CD4-positive, alpha-beta T cell treated with Interleukin-10 for 1 hour (primary cell): ENCODE measurements around the gene ASPSCR1.

ENCODE experiments used
- DNase-seq: peaks from one replicate; pipeline ENCODE4 v3.0.0-alpha.2; 2020

Gene ASPSCR1

DNA sequence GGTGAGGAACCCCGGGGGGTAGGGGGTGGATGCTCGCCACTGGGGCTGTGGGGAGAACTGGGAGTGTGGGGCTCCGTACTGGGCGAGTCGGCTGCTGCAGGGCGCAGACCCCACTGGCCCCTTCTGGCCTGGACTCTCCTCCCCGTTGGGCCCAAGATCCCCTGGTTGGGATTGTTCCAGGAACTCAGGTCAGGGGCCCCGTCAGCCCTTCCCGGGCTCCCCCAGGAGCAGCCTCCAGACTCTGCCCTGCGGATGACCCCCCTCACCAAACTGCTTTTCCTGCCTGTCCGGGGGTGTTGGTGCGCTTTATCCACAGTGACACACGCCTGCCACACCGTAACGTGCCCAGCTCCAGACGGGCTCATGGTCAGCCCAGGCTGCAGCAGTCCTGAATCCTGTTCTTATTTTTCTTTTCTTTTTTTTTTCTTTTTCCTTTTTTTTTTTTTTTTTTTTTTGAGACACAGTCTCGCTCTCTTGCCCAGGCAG lies 24.2 kb downstream of the ASPSCR1 start:
- no peak for DNase-seq

- DNase-seq: no peak
These were observed 26.3 kb downstream of the ASPSCR1 start for GRCh38 chr17:82003411-82004381.

DNA sequence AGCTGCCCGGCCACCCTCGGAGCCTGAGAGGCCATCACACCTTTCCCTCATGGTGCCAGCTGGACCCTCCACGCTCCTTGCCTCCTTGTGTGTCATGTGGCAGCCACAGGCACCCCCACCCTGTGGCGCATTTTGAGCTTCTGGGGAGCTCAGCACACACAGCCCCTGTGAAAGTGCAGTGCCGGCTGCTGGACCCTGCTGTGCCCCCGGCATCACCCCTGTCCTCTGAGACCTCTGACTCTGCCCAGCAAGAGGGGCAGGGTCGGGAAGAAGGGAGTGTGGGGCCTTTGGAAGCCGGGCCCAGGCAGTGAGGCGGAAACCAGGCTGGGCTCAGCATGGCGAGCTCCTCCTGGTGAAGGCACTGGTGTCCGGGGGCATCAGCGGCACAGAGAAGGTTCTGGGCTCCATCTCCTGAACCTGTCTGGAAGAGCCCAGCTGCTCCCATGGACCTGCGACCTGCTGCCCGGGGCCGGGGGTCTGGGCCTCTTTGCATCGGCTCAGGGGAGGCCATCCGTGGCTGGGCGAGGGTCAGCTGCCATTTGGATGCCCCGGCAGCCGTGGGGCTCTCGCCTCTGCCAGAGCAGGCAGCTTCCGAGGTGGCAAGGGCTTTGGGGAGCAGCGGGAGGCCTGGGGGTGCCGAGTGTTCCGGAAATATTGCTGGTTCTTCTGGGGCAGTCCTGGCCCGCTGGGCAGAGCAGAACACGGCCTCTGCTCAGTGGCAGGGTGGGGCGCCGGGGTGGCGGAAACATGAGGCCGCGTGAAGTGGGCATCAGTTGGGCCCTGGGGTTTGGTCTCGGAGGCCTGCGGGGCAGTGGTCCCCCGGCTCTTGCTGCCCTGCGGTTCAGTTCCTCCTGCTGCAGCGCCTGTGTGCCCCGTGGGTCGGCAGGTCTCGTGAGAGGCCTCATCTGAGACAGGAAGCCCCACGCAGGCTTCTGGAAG lies 27.4 kb downstream of the ASPSCR1 start:
- no peak for DNase-seq

DNA sequence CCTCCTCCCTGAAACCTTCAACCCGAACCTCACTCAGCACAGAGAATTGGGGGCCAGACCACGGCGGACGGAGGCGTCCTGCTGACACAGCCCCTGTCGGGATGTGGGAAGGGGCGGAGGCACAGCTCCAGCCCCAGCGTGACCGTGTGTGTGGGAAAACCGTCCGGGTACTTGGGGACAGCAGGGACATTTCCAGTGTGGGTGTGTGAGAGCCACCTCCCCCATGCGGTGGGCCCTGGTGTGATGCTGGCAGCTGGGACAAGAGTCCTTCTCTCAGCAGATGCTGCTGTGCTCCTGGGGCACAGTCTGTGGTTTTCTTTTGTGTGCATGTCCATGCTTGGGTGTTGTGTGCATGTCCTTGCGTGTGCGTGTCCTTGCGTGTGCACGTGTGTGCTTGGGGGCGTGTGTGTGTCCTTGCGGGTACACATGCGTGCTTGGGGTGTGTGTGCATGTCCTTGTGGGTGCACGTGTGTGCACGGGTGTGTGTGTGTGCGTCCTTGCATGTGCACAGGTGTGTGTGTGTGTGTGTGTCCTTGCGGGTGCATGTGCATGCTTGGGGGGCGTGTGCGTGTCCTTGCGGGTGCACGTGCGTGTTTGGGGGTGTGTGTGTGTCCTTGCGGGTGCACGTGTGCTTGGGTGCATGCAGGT lies 28.4 kb downstream of the ASPSCR1 start:
- DNase-seq: no peak

DNA sequence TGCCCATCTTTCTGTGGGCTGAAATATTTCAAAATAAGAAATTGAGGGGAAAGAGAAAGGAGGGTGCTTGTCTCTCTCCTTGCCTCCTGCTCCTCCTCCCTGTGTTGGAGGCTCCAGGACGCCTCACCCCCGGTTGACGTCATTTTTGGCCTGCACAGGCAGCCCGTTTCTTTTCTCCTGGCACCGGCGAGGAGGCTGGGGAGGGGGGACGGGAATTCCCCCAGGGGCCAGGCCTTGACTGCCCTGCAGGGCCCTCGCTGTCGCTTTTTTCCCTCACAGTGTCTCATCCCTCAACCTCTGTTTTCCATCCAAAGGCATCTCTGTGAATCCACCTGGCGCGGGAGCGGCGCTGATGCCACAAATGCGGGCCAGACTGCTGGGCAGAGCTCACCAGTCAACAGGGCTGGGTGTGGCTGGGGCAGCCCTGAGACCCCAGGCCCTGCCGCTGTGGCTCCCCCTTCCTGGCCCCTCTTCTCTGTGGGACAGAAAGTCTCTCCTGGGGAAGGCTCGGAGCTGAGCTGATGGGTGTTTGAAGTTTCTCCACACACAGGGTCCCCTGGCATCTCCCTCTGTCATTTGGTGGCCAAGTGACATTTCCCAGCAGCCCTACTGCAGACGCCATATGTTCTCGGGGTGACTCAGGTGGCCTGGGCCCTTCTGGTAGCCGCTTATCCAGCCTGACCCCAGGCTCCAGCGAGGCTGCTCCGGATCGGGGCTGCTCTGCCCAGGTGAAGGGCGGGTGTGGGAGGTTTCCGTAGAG lies 29.2 kb downstream of the ASPSCR1 start:
- DNase-seq: no peak

GRCh38 chr17:82007228-82007494 lies 29.7 kb downstream of the ASPSCR1 start:
- DNase-seq: no peak

DNA sequence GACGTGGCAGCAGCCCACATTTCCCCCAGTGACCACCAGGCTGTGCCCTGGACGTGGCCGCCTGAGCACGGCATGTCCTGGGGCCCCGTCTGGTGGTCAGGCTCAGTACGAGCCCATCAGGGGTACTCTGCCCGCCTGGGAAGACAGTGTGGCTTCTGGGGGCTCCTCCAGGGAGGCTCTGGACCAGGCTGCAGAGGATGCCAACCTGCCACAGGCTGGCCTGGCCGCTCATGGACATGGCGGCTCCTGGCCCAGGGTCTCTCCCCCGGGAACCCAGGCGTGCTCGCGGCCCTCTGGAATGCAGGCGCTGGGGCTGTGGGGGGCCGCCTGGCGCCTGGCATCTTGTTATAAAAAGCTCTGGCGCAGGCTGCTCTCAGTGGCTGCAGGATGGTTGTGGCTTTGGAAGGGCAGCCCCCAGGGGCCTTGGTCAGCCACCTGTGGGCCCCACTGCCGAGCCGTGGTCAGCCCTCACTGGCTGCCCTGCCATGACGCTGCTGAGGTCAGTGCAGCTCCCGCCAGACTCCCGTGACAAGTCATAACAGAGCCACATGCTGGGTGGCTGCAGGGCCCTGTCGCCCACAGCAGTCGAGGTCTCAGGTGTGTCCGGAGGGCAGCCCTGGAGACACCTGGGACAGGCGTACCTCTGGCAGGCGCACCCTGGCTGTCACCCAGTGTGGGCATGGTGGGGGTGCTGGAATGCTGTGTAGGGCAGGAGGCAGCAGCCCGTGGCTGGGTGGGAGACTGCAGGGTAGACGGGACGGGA lies 30.2 kb downstream of the ASPSCR1 start:
- no peak for DNase-seq

- DNase-seq: no peak
These were observed 31.0 kb downstream of the ASPSCR1 start for GRCh38 chr17:82008258-82008940.

- DNase-seq: no peak
These were observed 31.5 kb downstream of the ASPSCR1 start for GRCh38 chr17:82008941-82009405.

DNA sequence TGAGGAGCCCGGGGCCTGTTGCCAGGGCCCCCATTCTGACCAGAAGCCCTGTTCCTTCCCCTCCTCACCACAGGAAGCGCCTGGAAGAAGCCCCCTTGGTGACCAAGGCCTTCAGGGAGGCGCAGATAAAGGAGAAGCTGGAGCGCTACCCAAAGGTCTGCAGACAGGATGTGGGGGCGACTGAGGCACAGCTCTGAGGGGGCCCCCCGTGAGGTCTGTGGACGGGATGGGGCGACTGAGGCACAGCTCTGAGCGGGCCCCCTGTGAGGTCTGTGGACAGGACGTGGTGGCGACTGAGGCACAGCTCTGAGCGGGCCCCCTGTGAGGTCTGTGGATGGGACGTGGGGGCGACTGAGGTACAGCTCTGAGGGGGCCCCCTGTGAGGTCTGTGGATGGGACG lies 32.0 kb downstream of the ASPSCR1 start:
- DNase-seq: no peak

DNA sequence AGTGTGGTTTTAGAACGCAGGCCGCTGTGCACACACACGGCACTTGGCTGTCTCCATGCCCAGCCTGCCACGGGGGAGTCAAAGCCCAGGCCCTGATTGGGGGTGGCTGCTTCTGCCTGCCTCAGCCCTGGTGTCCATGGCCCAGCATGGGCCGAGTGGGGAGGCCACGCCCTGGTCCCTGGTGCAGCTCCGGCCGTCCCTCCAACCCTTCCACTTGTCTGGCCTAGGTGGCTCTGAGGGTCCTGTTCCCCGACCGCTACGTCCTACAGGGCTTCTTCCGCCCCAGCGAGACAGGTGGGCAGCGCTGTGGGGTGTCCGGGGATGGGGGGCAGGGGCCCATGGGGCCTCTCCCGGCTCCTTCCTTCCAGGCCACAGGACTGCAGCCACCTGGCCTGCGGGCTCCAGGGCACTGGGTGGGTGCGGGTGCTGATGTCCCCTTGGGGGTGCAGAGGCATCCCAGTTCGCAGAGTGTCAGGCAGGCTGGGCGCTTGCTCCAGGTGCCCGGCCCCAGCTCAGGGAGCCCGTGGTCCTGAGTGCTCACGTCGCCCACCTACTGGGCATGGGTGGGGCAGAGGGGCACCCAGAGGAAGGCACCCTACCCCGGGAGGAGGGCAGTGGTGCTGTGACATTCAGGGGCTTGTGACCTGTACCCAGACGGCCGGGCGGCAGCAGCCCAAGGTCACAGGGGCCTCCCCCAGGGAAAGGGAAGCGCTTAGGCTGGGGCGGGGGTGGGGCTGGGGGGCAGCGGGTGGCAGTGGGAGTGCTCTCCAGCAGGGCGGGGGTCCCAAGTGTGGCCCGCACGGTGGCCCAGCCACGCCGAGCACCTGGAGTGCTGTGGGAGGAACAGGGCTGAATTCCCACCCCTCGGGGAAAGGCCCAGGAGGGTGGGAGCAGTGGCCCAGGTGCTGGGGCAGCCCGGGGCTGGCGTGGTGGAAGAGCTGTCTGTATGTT lies 33.4 kb downstream of the ASPSCR1 start:
- no peak for DNase-seq

GRCh38 chr17:82011617-82012187 lies 34.3 kb downstream of the ASPSCR1 start:
- DNase-seq: no peak

DNA sequence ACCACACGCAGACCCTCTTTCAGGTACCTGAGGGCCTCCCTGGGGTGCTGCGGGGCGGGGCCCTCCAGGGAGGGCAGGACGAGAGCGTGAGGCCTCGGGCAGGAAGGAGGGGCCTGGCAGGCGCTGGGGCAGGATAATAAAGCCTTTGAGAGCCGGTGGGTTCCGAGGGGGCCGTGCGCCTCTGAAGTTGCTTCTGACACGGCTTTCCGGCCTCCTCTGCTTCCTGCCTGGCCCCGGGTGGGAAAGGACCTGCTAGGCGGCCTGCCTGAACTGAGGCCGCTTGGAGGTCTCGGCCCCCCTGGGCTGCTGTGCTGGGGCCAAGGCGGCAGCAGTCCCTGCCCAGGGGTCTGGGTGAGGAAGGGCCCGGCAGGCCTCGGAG lies 34.8 kb downstream of the ASPSCR1 start:
- no peak for DNase-seq

- DNase-seq: no peak
These were observed 35.3 kb downstream of the ASPSCR1 start for GRCh38 chr17:82012640-82013295.

DNA sequence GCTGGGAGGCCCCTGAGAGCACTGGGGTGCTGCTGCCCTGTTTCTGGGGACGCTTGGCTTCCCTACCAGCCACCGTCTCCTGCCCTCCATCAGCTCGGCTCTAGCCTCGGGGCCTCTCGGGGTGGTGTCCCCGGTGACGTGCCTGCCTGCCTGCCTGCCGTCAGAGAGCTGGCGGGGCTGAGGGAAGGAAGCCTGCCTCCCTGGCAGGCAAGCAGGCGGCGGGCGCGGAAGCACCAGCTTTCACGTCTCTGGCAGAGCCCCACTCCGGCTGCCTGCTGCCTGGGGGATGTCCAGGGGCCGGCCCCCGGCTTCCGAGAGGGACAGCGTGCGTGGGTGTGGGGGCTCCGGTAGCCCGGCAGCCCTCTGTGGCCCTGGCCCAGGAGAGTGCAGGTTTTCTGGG lies 35.9 kb downstream of the ASPSCR1 start:
- no peak for DNase-seq

- no peak for DNase-seq
These were observed 36.4 kb downstream of the ASPSCR1 start for GRCh38 chr17:82013772-82014321.

DNA sequence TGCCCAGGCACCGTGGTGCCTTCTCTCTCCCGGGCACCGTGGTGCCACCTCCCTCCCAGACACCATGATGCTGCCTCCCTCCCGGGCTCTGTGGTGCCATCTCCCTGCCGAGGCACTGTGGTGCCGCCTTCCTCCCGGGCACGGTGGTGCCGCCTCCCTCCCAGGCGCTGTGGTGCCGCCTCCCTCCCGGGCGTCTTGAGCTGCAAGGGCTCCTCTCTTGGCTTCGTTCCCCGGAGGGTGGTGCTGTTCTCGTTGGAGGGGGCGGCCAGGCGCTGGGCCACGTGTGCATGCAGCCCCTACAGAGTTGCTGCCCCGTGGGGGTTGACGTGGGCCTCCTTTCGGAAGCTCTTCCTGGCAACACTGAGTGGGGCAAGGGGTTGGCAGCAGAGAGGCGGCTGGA lies 37.0 kb downstream of the ASPSCR1 start:
- no peak for DNase-seq

GRCh38 chr17:82014971-82015310 lies 37.5 kb downstream of the ASPSCR1 start:
- no peak for DNase-seq
